HG03558 (cell line): ENCODE data around the gene TTC23.
"Not testable (repeated sequence)": the region's sequence is repeated elsewhere in the genome, so short reads cannot be mapped to it uniquely, and the experiment has no call there.

Experiments used
- ATAC-seq: cut with Tn5 transposase; IDR thresholded peaks from one replicate; pipeline ENCODE4 v1.9.1; 2021; ENCODE audit warnings: moderate number of reproducible peaks; ENCODE audit not compliant: unreplicated experiment; ENCODE audit errors: extremely low read depth

Gene TTC23

GRCh38 chr15:99126131-99126588 is 123.2 kb downstream of the TTC23 start:
- no peak for ATAC-seq

- no peak for ATAC-seq
These were observed 124.1 kb downstream of the TTC23 start for GRCh38 chr15:99125061-99125891.

- no peak for ATAC-seq
These were observed 124.7 kb downstream of the TTC23 start for GRCh38 chr15:99124641-99125040.

GRCh38 chr15:99123713-99124451 is 125.5 kb downstream of the TTC23 start:
- ATAC-seq = no peak

GRCh38 chr15:99122831-99123712 is 126.3 kb downstream of the TTC23 start:
- no peak for ATAC-seq

- no peak for ATAC-seq
These were observed 127.5 kb downstream of the TTC23 start for GRCh38 chr15:99121691-99122410.

GRCh38 chr15:99121207-99121606 is 128.2 kb downstream of the TTC23 start:
- ATAC-seq = no peak

- ATAC-seq = no peak
These were observed 129.2 kb downstream of the TTC23 start for GRCh38 chr15:99120050-99120777.

- ATAC-seq = no peak
These were observed 130.4 kb downstream of the TTC23 start for GRCh38 chr15:99118801-99119546.

- ATAC-seq = no peak
These were observed 131.1 kb downstream of the TTC23 start for GRCh38 chr15:99118258-99118632.

- ATAC-seq = no peak
These were observed 131.7 kb downstream of the TTC23 start for GRCh38 chr15:99117563-99118257.

- no peak for ATAC-seq
These were observed 132.3 kb downstream of the TTC23 start for GRCh38 chr15:99117111-99117510.

GRCh38 chr15:99115300-99116215 is 133.8 kb downstream of the TTC23 start:
- ATAC-seq = no peak

GRCh38 chr15:99114511-99115299 is 134.7 kb downstream of the TTC23 start:
- ATAC-seq = no peak

- no peak for ATAC-seq
These were observed 135.7 kb downstream of the TTC23 start for GRCh38 chr15:99113547-99114271.

GRCh38 chr15:99111641-99112040 is 137.7 kb downstream of the TTC23 start:
- ATAC-seq = not testable (repeated sequence)
